OCI-LY7 (cell line): ENCODE results near the gene SIPA1L3. TPM values are rescaled to one million over a fixed set of nuclear protein-coding genes. Genes with fewer than 3 reads are reported as not detected.

ENCODE experiments used
- BruUV-seq: library from RNA; stranded (reverse); fragments of 400-500 nt; replicated peaks from 2 replicates; lab custom pipeline; 2021; lab: Mats Ljungman, UMichigan
- CTCF ChIA-PET: fragments of 300-600 bp; sonication (Branson Sonifier 250); formaldehyde crosslinking; loops from one replicate; lab custom pipeline; 2022; ENCODE audit warnings: antibody characterized with exemption; ENCODE audit not compliant: unreplicated experiment; lab: Charles Lee
- POLR2A ChIA-PET: fragments of 300-600 bp; sonication (Branson Sonifier 250); formaldehyde crosslinking; loops from one replicate; lab custom pipeline; 2022; ENCODE audit warnings: antibody characterized with exemption; lab: Charles Lee
- DNase-seq: peaks from one replicate; pipeline ENCODE4 v3.0.0-alpha.2; 2015; ENCODE audit warnings: low spot score
- H2AFZ ChIP-seq: fragments of 200-600 bp; sonication (generic), shearing (Covaris generic); 2 replicates; pipeline ENCODE4 v1.6.1; 2014; ENCODE audit warnings: mild to moderate bottlenecking, antibody characterized with exemption, low read length, moderate library complexity
- H3K27ac ChIP-seq: fragments of 200-600 bp; sonication (generic); 2 replicates; pipeline ENCODE4 v1.5.1; 2014; ENCODE audit warnings: mixed run types, low read depth, mild to moderate bottlenecking, moderate library complexity, low read length, inconsistent platforms; ENCODE audit not compliant: poor library complexity, severe bottlenecking
- H3K36me3 ChIP-seq: fragments of 200-600 bp; sonication (generic); 2 replicates; pipeline ENCODE4 v1.6.1; 2014; ENCODE audit warnings: mild to moderate bottlenecking, antibody characterized with exemption, low read length, moderate library complexity, mixed read lengths; ENCODE audit not compliant: insufficient read depth
- H3K4me1 ChIP-seq: fragments of 200-600 bp; sonication (generic); 2 replicates; pipeline ENCODE4 v1.5.1; 2014; ENCODE audit warnings: mild to moderate bottlenecking, low read length; ENCODE audit not compliant: insufficient read depth, poor library complexity, severe bottlenecking
- H3K4me2 ChIP-seq: fragments of 200-600 bp; sonication (generic); 2 replicates; pipeline ENCODE4 v1.6.1; 2014; ENCODE audit warnings: mild to moderate bottlenecking, low read length
- H3K4me3 ChIP-seq: fragments of 200-600 bp; sonication (generic); 2 replicates; pipeline ENCODE4 v1.5.1; 2014; ENCODE audit warnings: mild to moderate bottlenecking, low read depth, low read length; ENCODE audit not compliant: poor library complexity, severe bottlenecking
- H3K79me2 ChIP-seq: fragments of 200-600 bp; sonication (generic); 2 replicates; pipeline ENCODE4 v1.6.1; 2016; ENCODE audit warnings: low read depth, mild to moderate bottlenecking, low read length, moderate library complexity, mixed read lengths; ENCODE audit not compliant: insufficient read depth
- H3K9me2 ChIP-seq: fragments of 200-600 bp; sonication (generic); 2 replicates; pipeline ENCODE4 v1.6.1; 2016; ENCODE audit warnings: mild to moderate bottlenecking, low read length, mixed read lengths; ENCODE audit not compliant: insufficient read depth
- H3K9me3 ChIP-seq: fragments of 200-600 bp; sonication (generic); 2 replicates; pipeline ENCODE4 v1.6.1; 2014; ENCODE audit warnings: mild to moderate bottlenecking, mixed run types, low read length, mixed read lengths
- H4K20me1 ChIP-seq: fragments of 200-600 bp; sonication (generic); 2 replicates; pipeline ENCODE4 v1.6.1; 2014; ENCODE audit warnings: mild to moderate bottlenecking, antibody characterized with exemption, low read length, moderate library complexity, mixed read lengths; ENCODE audit not compliant: insufficient read depth
- CTCF ChIP-seq: fragments of 200-600 bp; sonication (generic); conservative IDR thresholded peaks from 2 replicates; pipeline ENCODE4 v1.5.1; 2014; ENCODE audit warnings: mild to moderate bottlenecking, antibody characterized with exemption, low read length, moderate library complexity, mixed read lengths
- EZH2phosphoT487 ChIP-seq: fragments of 200-600 bp; sonication (generic); IDR thresholded peaks from 2 replicates; pipeline ENCODE4 v1.6.1; 2018; ENCODE audit warnings: low read depth, borderline replicate concordance, mild to moderate bottlenecking, mixed run types, antibody characterized with exemption, low read length, moderate library complexity, mixed read lengths
- intact Hi-C: fragments of 100-400 bp; cut with micrococcal nuclease; formaldehyde crosslinking; loops from one replicate; pipeline ENCODE4 v1.10.0; 2022; ENCODE audit not compliant: unreplicated experiment
- total RNA-seq, 2 experiments: library from RNA; depleted of rRNA in 1 of 2; stranded (reverse); fragments of >200 nt in 1 of 2; shearing (Covaris generic) in 1 of 2; gene quantifications; 2 replicates each; pipeline ENCODE4 v1.2.3, GENCODE V29; 2014 to 2022

SIPA1L3 gene
- total RNA-seq, 2 experiments from 2014 or later = 21.2 to 84.4 TPM

GRCh38 chr19:38071647-38072046, 164.6 kb downstream of the SIPA1L3 start:
- POLR2A ChIA-PET = no interaction called here
- H3K9me3 ChIP-seq = no peaks in the 10 kb centered on the region
- no peak for TF ChIP-seq CTCF
- no peak for TF ChIP-seq EZH2phosphoT487

GRCh38 chr19:38072776-38073750, 166.1 kb downstream of the SIPA1L3 start:
- Histone ChIP-seq H3K9me2 (no peaks in the 10 kb centered on the region), H3K9me3 (no peaks in the 10 kb centered on the region), H3K4me1 (no peaks in the 10 kb centered on the region), H4K20me1 (no peaks in the 10 kb centered on the region), H3K4me2 (no peak overlapping the region), H3K4me3 (no peak overlapping the region), H3K36me3 (peaks cover 15% of the 10 kb centered on the region), H2AFZ (no peak overlapping the region), H3K27ac (no peak overlapping the region), H3K79me2 (no peaks in the 10 kb centered on the region)
- no TSS peak for BruUV-seq
- CTCF ChIA-PET = no interaction called here
- POLR2A ChIA-PET = no interaction called here
- DNase-seq = no peak
- intact Hi-C loops = no loop called here
- TF ChIP-seq CTCF (no peak), EZH2phosphoT487 (no peak)

More at GRCh38 chr19:38071647-38072046, 164.6 kb downstream of the SIPA1L3 start:
- peaks cover 13% of the 10 kb centered on the region for H3K36me3 ChIP-seq
- BruUV-seq = no TSS peak
- no peak overlapping the region for H3K4me3 ChIP-seq
- no peaks in the 10 kb centered on the region for H3K4me1 ChIP-seq
- no peak overlapping the region for H3K4me2 ChIP-seq
- no peaks in the 10 kb centered on the region for H3K79me2 ChIP-seq
- no peak overlapping the region for H3K27ac ChIP-seq
- CTCF ChIA-PET = interaction anchor here (0.6 kb wide), 1 partner anchor 56 kb away, joined by 3 read pairs; no protein-coding TSS in a partner anchor
- no peaks in the 10 kb centered on the region for H4K20me1 ChIP-seq
- H2AFZ ChIP-seq = no peak overlapping the region
- no peak for DNase-seq
- no peaks in the 10 kb centered on the region for H3K9me2 ChIP-seq
- intact Hi-C loops = no loop called here
